Femur (tissue), 1 donor: ENCODE measurements around the gene COMMD8.
A peak's percentile ranks its signal among the peaks of the same experiment; 100 is the strongest.
"Not testable (repeated sequence)": the region's sequence is repeated elsewhere in the genome, so short reads cannot be mapped to it uniquely, and the experiment has no call there.

ENCODE experiments used
- DNase-seq: peaks from one replicate; pipeline ENCODE4 v3.0.0-alpha.2; 2017

The COMMD8 gene

DNA sequence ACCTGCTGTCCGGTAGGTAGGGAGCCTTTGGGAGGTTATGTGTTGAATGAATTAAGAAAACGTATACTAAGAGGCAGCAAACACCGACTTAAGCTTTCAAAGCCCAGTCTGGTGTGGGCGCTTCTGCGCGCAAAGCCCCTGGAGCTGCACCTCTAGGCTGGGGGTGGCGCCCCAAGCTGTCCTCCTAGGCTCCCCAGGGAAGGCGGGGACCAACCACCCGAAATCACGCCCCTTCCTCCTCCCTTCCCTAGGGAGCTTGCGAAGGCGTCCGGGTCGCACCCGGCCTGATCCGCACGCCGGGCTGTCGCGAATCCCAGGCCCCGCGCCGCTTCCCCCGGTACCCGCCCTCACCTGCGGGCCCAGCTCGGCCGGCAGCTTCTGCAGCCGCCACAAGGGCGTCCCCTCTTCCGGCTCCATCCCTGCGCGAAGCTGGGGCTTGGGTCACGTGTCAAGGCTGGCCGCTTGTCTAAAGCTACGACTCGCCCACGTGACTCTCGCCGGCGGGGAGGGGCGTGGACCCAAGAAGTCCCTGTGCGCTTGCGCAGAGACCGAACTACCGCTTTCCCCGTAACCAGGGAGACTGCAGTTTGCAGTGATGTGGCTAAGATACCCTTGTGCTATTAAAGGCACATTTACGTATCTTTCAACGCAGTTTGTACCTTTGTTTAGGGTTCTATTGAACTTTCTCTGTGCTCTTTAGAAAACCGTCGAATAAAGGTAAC lies at the start of gene COMMD8:
Gene COMMD8 (minus strand): TSS at position 468 of the 722 bp plus-strand sequence. CDS start 51 bp downstream, at position 417.
- peak; percentile 97 for DNase-seq

DNA sequence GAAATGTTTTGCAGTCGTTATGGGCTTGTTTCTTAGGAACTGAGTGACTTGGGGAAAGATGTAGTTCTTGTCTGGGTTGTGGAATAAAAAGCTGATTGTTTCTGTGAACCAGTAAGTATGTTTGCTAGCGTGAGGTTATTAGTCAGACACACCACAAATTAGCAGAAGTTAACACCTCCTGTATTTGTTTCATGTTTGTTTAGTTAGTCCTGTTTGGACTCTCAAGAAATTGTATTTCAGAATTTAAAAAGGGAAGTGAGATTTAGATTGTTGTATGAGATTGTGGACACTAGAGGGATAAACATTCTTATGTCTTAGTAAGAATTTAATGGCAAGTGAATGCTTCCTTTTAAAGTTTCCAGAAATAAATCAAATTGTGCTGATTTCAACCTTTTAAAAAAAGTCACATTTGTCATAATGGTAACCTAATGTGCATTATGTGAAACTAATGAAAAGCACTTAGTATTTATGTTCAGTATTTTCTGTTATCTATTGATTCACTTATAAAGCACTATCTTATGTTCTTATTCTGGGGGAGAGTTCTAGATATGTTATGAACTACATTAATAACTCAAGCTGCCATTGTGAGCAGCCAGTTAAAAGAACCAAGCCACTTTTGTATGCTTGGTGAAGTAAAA lies 47.1 kb upstream of the COMMD8 start:
- no peak for DNase-seq

- no peak for DNase-seq
These were observed 42.2 kb upstream of the COMMD8 start for GRCh38 chr4:47505666-47506065.

DNA sequence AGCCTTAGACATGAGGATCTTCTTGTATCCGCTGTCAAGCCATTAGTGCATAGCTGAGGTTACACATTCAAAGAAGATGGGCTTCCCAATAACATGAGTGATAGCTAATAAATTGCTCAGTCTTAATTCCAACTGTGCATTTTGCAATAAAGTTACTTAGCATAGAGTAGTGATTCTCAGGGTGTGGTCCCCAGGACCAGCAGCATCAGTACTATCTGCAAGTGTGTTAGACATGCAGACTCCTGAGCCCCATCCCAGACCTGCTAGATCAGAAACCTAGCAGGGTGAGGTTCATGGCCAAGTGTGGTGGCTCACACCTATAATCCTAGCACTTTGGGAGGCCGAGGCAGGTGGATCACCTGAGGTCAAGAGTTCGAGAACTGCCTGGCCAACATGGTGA lies 41.6 kb upstream of the COMMD8 start:
- no peak for DNase-seq

DNA sequence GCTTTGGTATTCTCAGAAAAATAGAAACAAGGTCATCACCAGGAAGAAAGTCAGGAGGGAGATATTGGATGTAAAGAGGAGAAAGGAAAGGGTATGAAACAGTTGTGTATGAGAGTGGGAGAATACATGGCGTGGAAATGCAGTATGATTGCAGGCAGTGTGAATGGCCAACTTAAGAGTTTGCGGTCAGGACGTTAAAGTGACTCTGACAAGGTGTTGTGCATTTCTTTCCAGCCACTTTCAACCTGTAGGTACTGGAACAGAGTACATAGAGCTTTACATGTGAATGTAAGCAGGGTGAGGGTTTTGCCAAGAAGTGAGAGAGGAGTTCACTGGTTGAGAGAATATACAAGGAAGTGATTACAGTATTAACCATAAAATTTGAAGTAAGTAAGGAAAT lies 37.3 kb upstream of the COMMD8 start:
- no peak for DNase-seq

GRCh38 chr4:47499700-47500099 lies 36.2 kb upstream of the COMMD8 start:
- no peak for DNase-seq

- no peak for DNase-seq
These were observed 35.4 kb upstream of the COMMD8 start for GRCh38 chr4:47498899-47499298.

GRCh38 chr4:47494124-47494430 lies 30.6 kb upstream of the COMMD8 start:
- no peak for DNase-seq

- DNase-seq = no peak
These were observed 30.0 kb upstream of the COMMD8 start for GRCh38 chr4:47493238-47494123.

- DNase-seq = no peak
These were observed 27.0 kb upstream of the COMMD8 start for GRCh38 chr4:47490550-47490949.

GRCh38 chr4:47488706-47489105 lies 25.2 kb upstream of the COMMD8 start:
- DNase-seq = no peak

GRCh38 chr4:47486727-47487126 lies 23.2 kb upstream of the COMMD8 start:
- not testable (repeated sequence) for DNase-seq

DNA sequence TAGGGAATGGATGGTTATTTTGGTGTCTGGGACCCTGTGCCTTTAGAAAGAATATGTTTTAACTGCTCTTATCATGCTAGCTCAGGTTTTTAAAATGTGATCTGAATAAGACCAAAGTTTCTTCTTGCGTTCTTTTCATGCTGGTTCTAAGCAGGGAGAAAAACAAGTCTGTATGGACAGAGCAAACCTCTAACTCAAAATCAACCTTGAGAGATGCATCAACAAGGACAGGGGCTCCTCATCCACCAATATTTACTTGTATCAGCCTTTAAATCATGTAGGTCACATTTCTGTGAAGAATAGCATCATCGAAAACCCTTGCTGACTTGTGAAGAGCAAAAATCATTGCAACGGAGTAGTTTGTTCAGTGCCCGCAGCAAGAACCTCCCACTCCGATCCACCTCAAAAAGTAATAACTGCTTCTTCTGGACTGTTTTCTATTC lies 22.8 kb upstream of the COMMD8 start:
- no peak for DNase-seq

DNA sequence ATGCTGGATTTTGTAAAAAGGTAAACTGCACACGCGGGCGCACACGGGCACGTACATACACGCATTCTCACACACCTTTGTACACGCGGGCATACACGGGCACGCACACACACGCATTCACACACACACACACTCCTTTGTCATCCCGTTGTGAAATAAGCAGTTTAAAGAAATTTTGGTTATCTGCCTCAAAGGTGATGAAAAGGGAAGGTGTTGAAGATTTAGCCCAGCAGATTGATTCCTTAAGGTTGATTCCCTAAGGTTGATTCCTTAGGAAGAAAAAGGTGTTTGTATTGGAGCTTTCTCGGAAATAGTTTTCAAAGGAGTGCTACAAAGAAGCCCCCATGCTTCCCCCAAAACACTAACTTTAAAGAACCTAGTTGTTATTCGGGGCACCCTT lies 22.3 kb upstream of the COMMD8 start:
- DNase-seq = no peak

GRCh38 chr4:47485047-47485692 lies 21.7 kb upstream of the COMMD8 start, which contains the start of gene ATP10D:
ATP10D (plus strand) TSS chr4:47485275; CDS start chr4:47512541, 27,266 bp downstream.
- DNase-seq = peak; percentile 97

GRCh38 chr4:47484168-47484567 lies 20.7 kb upstream of the COMMD8 start:
- no peak for DNase-seq

- no peak for DNase-seq
These were observed 20.2 kb upstream of the COMMD8 start for GRCh38 chr4:47483745-47484144.

- no peak for DNase-seq
These were observed 18.8 kb upstream of the COMMD8 start for GRCh38 chr4:47482326-47482725.

GRCh38 chr4:47478804-47479203 lies 15.3 kb upstream of the COMMD8 start:
- DNase-seq = no peak

DNA sequence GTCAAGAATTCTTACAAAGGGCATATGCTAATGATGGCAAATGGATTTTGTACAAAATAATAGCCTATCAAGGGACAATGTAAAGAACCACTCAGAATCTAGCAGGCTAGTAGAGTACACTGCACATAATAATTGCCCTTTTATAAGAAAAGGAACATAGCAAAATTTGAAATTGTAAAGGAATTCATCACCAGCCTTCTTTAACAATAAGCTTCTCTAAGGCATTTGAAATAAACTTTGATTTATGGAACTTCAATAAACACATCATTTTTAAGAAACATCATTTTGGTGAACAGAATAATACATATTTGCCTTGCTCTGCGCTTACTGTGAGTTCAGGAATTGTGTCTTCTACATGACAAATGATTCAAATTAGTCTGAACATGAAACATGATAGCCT lies 11.9 kb upstream of the COMMD8 start:
- DNase-seq = no peak

GRCh38 chr4:47474799-47475198 lies 11.3 kb upstream of the COMMD8 start:
- DNase-seq = no peak

DNA sequence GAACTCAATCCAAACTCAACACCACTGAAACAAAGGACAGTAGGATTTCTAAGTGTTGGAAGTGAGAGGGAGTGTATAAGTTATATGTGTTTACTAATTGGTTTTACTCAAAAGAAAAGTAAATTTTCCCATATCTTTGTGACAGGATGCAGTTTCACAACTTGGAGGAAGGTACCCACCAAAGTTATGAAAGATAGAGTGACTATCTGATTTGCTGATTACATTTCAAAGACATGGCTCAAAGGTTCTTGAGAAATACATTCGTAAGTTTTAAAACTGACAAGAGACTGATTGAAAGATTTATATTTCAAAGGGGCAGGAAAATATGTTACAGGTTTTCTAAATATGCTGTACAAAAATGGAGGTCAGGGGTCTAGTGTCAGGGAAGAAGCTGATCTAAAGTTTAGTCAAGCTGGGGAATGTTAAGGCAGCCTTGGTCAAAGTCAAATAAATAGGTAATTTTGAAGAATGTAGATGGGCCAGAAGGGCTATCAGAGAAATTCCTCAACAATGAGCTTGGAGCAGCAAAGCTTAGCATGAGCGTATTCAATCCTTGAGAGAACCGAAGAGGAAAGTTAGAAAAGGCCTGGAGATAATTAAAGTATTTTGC lies 9.7 kb upstream of the COMMD8 start:
- DNase-seq = no peak

- DNase-seq = no peak
These were observed 8.1 kb upstream of the COMMD8 start for GRCh38 chr4:47471591-47471990.
